Measurements from ENCODE around the gene LCN9.

GRCh38 chr9:135701067-135701958, 38.2 kb downstream of the LCN9 start:
- no peak for TF ChIP-seq CTCF (conservative IDR thresholded peaks at IDR 0.05 in 1 of 2, IDR thresholded peaks at IDR 0.05 in 1 of 2; ENCODE audit: extremely low read depth in 1 of 2, insufficient read depth in 1 of 2, low read depth in 1 of 2, low read length in 2 of 2)
- no peak for TF ChIP-seq EZH2 (IDR thresholded peaks at IDR 0.05; ENCODE audit: borderline replicate concordance, low read length)

Measured in mammary epithelial cell (primary cell).